Measurements from ENCODE around the gene MREG. TPM values are rescaled to one million over a fixed set of nuclear protein-coding genes. Genes with fewer than 3 reads are reported as not detected.

Gene MREG, protein sequence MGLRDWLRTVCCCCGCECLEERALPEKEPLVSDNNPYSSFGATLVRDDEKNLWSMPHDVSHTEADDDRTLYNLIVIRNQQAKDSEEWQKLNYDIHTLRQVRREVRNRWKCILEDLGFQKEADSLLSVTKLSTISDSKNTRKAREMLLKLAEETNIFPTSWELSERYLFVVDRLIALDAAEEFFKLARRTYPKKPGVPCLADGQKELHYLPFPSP
- total RNA-seq: 7.7 and 10.3 TPM in 2 replicates

DNA sequence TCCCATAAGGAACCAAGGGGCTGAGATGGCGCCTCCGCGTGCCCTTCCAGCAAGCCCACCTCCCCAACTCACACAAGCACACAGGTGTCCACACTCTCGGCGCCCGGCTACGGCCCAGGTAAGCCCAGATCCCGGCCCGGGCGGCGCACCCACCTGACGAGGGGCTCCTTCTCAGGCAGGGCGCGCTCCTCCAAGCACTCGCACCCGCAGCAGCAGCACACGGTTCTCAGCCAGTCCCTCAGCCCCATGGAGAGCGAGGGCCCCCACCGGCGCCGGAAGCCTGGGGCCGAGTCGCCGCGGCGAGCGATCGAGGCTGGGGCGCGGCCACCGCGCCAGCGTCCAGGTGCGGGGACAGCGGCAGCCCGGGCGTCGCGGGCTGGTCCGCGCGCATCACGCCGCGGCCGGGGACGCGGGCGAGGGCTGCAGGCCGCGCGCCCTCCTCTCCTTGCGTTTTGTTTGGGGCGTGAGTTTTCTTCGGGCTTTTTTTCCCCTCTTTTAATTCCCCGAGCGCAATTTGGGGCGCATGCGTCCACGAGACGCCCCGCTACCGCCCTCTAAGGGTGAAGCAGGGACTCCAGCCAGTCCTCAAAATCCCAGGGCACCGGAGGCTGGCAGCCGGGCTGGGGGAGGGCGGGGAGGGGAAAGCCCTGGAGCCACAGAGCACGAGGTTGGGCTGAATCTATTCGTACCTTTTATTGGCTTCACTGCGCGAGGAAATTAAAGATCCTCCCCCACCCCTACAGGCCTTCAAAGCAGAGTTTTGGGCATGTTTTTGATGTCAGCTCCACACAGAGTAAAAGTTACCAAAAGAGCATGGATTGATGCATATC, at the start of gene MREG:
TSS of gene MREG (minus strand) at position 472 of the 830 bp plus-strand sequence. CDS start at position 248, 224 bp downstream.
- DNase-seq (ENCODE audit: extremely low read depth, low read depth, low spot score): no peak

DNA sequence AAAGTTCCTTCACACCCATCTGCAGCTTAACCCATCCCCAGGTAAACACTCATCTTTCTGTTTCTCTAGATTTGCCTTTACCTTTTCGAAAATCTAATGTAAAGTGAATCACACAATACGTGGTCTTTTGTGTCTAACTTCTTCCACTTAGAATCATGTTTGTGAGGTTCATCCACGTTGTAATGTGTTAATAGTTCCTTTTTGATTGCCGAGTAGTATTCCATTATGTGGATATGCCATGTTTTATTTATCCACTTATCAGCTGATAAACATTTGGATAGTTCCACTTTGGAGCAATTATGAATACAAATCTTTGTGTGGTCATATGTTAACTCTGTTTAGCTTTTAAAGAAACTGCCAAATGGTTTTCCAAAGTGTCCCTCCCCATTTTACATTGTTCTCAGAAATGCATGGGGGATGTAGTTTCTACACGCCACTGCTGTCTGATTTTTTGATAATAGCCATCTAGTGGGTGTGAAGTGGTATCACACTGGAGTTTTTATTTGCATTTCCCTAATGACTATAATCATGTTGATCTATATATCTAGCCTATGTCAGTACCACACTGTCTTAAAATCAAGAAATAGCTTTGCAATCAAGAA, 46.0 kb upstream of the MREG start:
- DNase-seq (ENCODE audit: extremely low read depth, low read depth, low spot score): no peak

DNA sequence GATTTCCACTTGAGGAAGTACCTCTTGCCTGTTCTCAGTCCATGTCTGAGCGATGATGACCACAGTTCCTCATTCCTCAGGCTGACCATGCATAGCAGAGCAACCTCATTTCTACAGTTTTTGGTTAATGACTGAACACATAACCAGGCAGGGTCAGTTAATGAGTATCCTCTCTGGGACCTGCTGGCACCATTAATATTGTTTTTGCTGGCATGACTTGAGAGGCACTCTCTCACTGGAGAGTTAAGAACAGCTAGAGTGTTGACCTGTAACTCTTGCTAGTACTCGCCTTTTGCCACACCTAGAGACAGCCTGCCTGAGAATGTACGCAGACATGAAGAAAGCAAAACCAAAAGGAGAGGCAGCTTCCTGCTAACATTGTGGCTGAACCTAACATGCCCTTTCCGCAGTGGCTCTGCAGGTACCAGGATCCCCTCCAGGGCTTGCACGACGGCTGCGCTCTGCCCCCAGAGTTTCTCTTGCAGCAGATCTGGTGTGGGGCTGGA, 44.4 kb upstream of the MREG start:
- no peak for DNase-seq (ENCODE audit: extremely low read depth, low read depth, low spot score)

DNA sequence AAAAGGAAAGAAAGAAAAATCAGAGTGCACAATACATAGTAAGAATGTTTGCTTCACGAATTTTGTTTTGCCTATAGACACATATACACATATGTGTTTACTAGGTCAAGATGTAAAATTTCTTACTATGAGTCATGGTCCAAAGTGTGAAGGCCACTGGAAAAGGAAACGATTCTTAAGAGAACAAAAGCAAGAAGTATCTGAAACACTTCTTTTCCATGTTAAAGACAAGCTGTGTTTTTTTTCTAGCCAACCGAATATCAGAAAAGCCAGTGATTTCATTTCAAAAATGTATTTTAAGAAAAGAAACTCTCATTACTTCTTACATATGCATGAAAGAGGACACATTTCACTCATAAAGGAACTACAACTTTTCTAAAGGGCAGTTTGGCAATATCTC, 43.4 kb upstream of the MREG start:
- DNase-seq (ENCODE audit: extremely low read depth, low read depth, low spot score): no peak

DNA sequence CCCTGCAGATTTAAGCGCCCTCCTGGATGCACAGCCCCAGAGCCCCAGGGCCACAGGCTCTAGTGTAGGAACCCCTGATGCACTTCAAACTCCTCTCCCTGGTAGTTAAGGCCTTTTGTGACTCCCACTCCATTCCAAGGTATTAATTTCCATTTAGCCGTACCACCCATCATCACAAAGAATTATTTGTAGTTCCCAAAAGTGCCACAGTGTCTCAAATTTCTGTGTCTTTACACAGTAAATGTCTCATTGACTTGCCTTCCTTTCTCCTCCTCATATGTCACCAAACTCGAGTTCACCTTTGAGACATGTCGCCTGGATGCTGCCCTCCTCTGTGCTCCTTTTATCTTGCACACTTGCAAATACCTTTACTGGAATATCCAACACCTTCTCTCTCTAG, 42.3 kb upstream of the MREG start:
- no peak for DNase-seq (ENCODE audit: extremely low read depth, low read depth, low spot score)

DNA sequence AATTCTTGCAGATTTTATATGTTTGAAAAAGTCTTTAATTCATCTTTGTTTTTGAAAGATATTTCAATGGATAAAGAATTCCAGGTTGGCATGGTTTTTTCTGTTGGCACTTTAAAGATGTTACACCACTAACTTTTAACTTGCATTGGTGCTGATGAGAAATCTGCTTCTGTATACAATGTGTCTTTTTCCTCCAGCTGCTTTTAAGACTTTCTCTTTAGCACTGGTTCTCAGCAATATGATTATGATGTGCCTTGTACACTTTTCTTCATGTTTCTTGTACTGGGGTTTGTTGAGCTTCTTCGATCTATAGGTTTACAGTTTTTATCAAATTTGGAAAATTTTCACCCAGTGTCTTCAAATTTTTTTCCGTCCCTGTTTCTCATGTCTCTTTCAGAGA, 39.1 kb upstream of the MREG start:
- DNase-seq (ENCODE audit: extremely low read depth, low read depth, low spot score): no peak

DNA sequence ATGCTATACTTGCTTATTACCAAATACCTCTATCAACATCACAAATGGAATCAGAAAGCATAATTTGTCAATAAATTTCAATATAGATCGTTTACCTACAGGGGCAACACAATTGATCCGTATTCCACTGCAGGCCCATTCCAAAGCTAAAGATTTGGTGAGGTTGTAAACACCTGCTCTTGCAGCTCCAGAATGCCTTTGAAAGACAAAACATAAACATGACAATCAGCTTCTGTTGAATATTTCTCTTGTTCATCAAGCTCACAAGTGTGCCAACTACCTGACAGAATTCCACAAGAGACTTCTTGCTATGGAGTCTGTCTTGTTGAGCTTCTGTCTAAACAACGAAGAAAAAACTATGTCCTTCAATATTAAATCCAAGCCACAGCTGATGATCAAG, 38.0 kb upstream of the MREG start:
- DNase-seq (ENCODE audit: extremely low read depth, low read depth, low spot score): no peak

DNA sequence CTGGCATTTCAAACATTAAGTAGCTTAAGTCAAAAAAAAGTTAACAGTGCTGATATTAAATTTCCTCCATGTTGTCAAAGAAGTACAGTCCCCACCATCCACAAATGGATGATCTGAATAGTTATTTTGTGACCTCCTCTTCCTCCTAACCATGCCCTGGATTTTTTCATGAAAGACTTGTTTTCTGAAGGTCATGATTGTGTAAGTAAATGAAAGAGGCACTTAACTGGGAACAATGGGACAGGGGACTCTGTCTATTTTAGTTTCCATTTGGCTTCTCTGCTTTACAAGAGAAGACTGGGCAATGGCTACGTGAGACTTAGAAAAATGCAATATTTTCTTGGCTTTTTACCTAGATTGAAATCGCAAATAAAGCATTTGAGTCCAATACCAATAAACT, 36.1 kb upstream of the MREG start:
- no peak for DNase-seq (ENCODE audit: extremely low read depth, low read depth, low spot score)

DNA sequence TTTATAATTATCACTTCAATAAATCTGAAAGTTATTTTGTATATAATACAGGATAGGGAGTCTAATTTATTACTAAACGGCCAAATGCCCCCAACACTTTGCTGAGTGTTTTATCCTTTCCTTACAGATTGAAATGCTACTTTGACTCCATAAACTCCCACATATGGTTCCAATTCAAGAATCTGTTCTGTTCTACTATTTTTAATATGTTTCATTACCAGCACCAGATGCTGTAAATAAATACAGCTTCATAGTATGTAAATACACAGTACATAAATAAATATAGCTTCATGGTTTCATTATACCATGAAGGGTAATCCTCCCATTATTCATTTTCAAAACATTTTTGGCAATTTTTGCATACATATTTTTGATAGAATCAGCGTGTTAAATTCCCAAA, 34.0 kb upstream of the MREG start:
- no peak for DNase-seq (ENCODE audit: extremely low read depth, low read depth, low spot score)

DNA sequence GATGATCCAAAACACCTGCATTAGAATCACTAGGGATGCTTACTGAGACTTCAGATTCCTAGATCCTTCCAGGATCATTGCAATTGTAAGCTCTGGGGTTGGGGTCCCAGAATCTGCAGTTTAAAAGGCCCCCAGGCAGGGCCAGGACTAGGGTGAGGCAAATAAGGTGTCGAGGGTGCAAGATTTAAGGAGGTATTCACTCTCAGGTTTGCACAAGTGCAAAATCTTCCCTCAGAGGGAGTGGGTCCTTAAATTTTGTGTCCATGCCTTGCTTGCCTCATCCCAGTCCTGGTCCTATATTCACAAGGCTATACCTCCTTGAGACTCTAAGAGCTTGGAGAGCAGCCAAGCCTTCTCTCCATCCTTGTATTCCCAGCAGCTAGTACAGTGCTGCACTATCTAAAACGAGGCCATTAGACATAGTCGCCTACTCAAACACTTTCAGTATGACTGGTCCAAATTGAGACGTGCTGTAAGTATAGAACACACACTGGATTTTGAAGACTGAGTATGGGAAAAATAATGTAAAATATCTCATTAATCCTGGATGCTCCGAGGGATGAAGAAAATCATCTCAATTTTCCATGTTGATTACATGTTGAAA, 31.6 kb upstream of the MREG start:
- no peak for DNase-seq (ENCODE audit: extremely low read depth, low read depth, low spot score)

DNA sequence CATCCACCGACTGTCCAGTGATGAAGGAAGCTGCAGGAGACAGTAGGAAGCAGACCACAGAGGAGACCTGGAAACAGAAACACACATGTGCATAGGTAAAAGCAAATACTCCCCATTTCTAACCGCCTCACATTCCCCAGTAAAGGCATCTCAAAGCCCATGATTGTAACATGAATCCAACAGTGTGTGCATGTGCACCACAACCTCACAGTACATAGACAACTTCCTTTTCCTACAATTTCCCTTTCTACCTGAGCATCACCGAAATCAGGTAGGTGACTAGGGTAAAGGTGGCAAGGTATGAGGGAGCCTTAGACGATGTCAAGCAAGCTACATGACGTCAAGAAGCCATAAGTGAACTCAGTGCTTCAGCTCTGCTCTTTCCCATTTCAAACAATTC, 30.6 kb upstream of the MREG start:
- DNase-seq (ENCODE audit: extremely low read depth, low read depth, low spot score): no peak

DNA sequence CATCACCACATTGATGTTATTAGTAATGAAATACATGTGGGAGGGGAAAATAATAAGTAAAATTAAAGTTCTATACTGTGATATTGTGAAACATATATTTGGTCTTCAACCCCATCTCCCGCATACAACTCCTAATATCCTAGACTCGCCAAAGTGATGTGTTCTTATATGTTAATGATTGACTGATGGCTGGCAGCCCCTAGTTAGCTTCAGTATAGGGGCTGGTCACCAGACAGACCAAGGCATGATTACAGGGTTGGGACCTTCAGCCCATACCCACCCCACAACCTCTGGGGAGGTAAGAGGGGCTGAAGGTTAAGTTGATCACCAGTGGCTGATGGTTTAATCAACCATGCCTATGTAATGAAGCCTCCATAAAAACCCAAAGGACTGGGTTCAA, 28.1 kb upstream of the MREG start:
- no peak for DNase-seq (ENCODE audit: extremely low read depth, low read depth, low spot score)

DNA sequence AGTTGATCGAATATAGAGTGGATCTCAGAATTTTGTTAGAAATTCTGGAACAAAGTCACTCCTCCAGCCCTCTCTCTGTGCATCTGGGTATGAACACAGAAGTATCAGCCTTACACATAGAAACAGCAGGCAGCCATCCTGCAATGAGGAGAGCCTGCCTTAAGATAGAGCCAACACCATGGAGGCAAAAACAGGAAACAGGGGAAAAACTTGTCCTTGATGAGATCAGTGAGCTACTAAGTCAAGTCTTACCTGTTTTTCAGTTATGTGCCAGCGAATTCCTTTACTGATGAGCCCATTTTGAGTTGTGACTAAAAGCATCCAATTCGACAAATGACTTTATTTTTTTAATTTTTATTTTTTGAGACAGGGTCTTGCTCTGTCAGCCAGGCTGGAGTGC, 26.6 kb upstream of the MREG start:
- DNase-seq (ENCODE audit: extremely low read depth, low read depth, low spot score): no peak

DNA sequence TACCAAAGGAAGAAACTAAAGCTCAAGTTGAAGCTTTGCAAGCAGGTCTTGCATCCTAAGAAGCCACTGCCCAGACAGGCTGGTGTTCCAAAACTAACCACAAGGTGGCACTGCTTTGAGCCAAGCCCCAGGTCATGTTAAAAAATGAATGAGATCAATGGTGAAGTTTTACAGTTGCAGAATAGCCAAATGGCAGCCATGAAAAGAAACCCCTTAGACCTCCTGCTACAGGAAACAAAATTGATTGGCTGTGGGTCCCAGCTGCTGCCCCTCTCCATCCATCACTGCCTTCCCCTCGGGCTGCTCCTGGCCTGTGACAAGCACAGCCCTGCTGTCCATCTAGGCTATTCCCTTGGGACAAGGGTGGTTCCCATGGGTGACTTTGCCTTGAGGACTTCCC, 20.7 kb upstream of the MREG start:
- peak; percentile 68 for DNase-seq (ENCODE audit: extremely low read depth, low read depth, low spot score)

DNA sequence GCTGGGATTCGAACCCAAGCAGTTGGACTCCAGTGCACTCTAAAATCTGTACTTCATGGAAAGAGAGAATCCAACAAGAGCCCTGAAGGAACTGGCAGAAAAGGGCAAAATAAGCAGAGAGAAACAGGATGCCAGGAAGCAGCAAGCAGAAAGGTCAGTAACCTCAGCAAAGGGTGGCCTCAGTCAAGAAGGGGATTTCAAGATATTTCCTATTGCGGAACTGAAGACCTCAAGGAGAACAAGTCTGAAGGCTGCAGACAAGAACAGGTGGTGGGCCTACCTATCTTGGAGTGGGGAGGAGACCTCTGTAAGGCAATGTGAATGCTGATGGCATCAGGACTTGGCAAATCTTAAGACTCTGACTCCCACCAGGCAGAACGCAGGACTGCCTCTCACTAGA, 20.1 kb upstream of the MREG start:
- DNase-seq (ENCODE audit: extremely low read depth, low read depth, low spot score): no peak

DNA sequence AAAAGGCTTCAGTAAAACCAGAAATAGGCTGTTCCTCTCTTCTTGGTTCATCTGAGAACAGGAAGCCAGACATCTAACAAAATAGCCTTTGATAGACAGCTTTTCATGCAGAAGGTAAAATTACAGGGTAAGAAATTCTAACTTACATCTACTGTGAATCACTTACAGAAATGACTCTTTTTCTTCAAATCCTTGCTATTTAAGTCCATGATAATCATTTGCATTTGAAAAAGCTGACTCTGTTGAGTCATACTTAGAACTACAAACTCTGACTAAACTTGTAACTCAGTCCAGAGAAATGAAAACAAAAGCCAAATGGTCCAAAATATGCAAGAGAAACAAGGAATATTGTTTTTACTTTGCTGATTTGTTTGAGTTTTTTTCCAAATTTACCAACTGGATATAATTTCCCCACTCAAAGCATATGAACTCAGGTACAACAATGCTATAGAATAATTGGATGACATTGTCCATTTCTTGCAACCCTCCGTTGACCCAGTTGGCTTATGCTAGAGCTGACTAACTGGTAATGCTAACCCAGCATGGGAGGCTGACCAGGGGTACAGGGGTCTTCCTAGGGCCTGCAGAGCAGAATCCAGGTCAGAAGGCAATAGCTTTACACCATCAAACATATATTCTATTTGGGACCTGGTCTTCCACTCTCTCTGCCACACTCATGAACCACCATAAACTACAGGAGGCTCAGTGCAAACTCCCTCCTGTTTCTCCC, 18.8 kb upstream of the MREG start:
- DNase-seq (ENCODE audit: extremely low read depth, low read depth, low spot score): no peak

DNA sequence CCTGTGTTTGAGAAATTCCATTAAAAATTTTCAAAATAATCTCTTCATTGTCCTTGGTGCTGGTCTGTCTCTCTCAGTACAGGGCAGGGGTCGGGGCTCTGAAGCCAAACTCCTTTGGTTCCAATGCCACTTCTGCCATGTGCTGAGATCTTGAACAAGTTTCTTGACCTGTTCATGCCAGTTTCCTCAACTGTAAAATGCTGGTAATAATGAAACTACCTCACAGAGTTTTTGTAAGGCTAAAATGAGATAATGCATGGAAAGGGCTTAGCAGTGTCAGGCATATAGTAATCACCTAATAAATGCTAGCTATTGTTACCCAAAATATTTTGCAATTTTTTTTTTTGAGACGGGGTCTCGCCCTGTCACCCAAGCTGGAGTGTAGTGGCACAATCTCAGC, 16.9 kb upstream of the MREG start:
- no peak for DNase-seq (ENCODE audit: extremely low read depth, low read depth, low spot score)

DNA sequence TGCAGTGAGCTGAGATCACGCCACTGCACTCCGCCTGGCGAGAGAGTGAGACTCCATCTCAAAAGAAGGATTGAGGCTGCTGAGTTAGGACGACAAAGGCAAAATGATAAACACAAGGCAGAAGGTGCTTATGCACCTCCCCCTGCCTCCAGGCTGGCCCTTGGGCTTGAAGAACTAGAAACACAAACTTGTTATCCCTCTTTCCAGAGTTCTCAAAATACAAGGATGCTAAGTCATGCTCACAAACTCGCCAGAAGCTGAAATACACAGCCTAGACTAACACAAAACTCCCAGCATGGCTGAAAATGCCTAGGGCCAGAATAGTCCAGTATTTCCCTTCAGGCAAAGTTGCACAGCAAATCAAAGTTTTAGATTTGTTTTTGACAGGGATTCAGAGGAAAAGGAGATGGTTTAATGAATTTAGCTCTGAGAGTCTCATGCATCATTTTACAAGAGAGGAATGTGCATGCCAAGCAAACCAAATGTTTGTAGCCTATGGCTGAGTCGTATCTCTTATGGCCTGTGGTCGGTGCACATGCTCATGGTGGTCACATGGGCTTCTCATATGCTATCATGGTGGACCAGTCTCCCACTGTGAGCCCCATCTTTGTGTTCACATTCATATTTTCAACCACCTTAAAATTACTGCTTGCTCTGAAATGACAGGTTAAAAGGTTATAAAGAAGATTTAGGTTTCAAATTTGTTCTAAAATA, 16.2 kb upstream of the MREG start:
- DNase-seq (ENCODE audit: extremely low read depth, low read depth, low spot score): no peak

DNA sequence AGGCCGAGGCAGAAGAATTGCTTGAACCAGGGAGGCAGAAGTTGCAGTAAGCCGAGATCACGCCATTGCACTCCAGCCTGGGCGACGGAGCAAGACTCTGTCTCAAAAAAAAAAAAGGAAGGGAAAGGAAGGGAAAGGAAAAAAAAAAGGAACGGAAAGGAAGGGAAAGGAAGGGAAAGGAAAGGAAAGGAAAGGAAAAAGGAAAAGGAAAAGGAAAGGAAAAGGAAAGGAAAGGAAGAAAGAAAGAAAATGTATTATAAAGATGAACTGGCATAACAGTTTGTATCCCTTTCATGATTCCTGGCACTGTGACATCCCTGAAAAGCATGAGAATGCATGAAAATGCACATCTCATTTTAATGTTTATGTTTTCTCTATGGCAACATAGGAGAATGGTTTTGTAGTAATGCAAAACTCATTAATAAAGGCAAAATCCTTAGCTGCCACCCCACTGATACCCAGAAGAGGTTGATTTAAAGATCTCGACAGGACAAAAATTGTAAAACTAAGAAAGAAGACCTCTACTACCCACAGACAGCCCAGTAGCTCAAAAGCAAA, 11.5 kb upstream of the MREG start:
- no peak for DNase-seq (ENCODE audit: extremely low read depth, low read depth, low spot score)

Measured in glomerular endothelial cell (primary cell).